GM21360 (cell line): ENCODE data around the gene TRIM73.
"Not testable (repeated sequence)": the region's sequence is repeated elsewhere in the genome, so short reads cannot be mapped to it uniquely, and the experiment has no call there.

Experiments used
- ATAC-seq: cut with Tn5 transposase; IDR thresholded peaks from one replicate; pipeline ENCODE4 v1.9.1; 2021; ENCODE audit warnings: mild to moderate bottlenecking, moderate library complexity; ENCODE audit not compliant: unreplicated experiment

TRIM73 gene

GRCh38 chr7:75395329-75395728 is at the start of gene TRIM73:
TSS of gene TRIM73 (plus strand) at chr7:75395629. CDS start at chr7:75398934, 3,305 bp downstream.
- not testable (repeated sequence) for ATAC-seq

GRCh38 chr7:75358671-75359541 is 36.5 kb upstream of the TRIM73 start:
- ATAC-seq = peak; percentile 67

GRCh38 chr7:75359542-75359848 is 35.9 kb upstream of the TRIM73 start:
- ATAC-seq = not testable (repeated sequence)

GRCh38 chr7:75364079-75364478 is 31.4 kb upstream of the TRIM73 start:
- not testable (repeated sequence) for ATAC-seq

- ATAC-seq = not testable (repeated sequence)
Measured at GRCh38 chr7:75366643-75367042, 28.8 kb upstream of the TRIM73 start.

- ATAC-seq = not testable (repeated sequence)
Measured at GRCh38 chr7:75367313-75367712, 28.1 kb upstream of the TRIM73 start.

- not testable (repeated sequence) for ATAC-seq
Measured at GRCh38 chr7:75374144-75374518, 21.3 kb upstream of the TRIM73 start.

- not testable (repeated sequence) for ATAC-seq
Measured at GRCh38 chr7:75374519-75375317, 20.7 kb upstream of the TRIM73 start.

GRCh38 chr7:75393194-75393593 is 2.2 kb upstream of the TRIM73 start:
- not testable (repeated sequence) for ATAC-seq

GRCh38 chr7:75397865-75398264 is 2.4 kb downstream of the TRIM73 start:
- ATAC-seq = not testable (repeated sequence)

GRCh38 chr7:75398771-75399700 is 3.6 kb downstream of the TRIM73 start:
- ATAC-seq = not testable (repeated sequence)

GRCh38 chr7:75400575-75400974 is 5.1 kb downstream of the TRIM73 start:
- not testable (repeated sequence) for ATAC-seq

- ATAC-seq = not testable (repeated sequence)
Measured at GRCh38 chr7:75403455-75404443, 8.3 kb downstream of the TRIM73 start.

- not testable (repeated sequence) for ATAC-seq
Measured at GRCh38 chr7:75404663-75405062, 9.2 kb downstream of the TRIM73 start.

GRCh38 chr7:75409880-75410822 is 14.7 kb downstream of the TRIM73 start:
- peak; percentile 86 for ATAC-seq

GRCh38 chr7:75410823-75411173 is 15.4 kb downstream of the TRIM73 start:
- ATAC-seq = peak; percentile 1

GRCh38 chr7:75414204-75414603 is 18.8 kb downstream of the TRIM73 start:
- ATAC-seq = not testable (repeated sequence)

- not testable (repeated sequence) for ATAC-seq
Measured at GRCh38 chr7:75414708-75415427, 19.4 kb downstream of the TRIM73 start.
